Neural progenitor cell (in vitro differentiated cells): Measurements from ENCODE around the gene ENPP1.

Experiments
- CTCF ChIP-seq: fragments of 200-600 bp; sonication (generic); IDR thresholded peaks from 2 replicates; pipeline ENCODE4 v1.5.1; 2017; ENCODE audit warnings: antibody characterized with exemption, mild to moderate bottlenecking
- EZH2 ChIP-seq: fragments of 200-600 bp; sonication (generic); IDR thresholded peaks from 2 replicates; pipeline ENCODE4 v1.6.1; 2017; ENCODE audit warnings: antibody characterized with exemption, mild to moderate bottlenecking, moderate library complexity

GRCh38 chr6:131761762-131762067, 46.1 kb upstream of the ENPP1 start:
- TF ChIP-seq EZH2 (no peak), CTCF (no peak)
